Measurements from ENCODE around the gene ZSWIM8. TPM values are rescaled to one million over a fixed set of nuclear protein-coding genes. Genes with fewer than 3 reads are reported as not detected.

The ZSWIM8 gene
- total and polyA plus RNA-seq, 2 of the 8 experiments (the other 6 are each of a cell fraction or from before 2014, with no cell fraction given), result 44.7 to 99.7 TPM

DNA sequence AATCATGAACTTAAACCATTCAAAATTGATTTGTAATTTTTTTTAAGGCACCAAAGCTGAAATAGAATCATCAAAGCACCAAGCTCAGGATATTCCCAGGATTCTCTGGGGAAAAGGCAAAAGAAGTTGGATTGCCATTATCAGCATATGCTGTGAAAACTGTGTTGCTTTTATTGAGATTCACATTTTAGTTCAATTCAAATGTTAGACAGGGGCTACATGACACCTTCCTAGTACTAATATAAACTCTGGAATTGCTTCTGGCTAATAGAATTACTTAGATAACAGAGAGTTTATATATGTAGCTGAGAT, 30.3 kb downstream of the ZSWIM8 start:
- H4K20me1 ChIP-seq (replicated peaks in 1 of 2; ENCODE audit: control insufficient read depth in 1 of 2, insufficient read depth in 2 of 2, low read length in 2 of 2), result peaks cover 0 to 4% of the 10 kb centered on the region in 2 experiments
- H3K27me3 ChIP-seq (replicated peaks in 1 of 4; ENCODE audit: control insufficient read depth in 3 of 4, extremely low read depth in 1 of 4, insufficient read depth in 3 of 4, low read length in 3 of 4), result no peaks in the 10 kb centered on the region; a peak in 1 of 7 replicates
- H2BK12ac ChIP-seq (ENCODE audit: low read depth, low read length), result no peak overlapping the region
- no peaks in the 10 kb centered on the region for H3K79me1 ChIP-seq (ENCODE audit: low read depth, low read length)
- H3K18ac ChIP-seq (ENCODE audit: extremely low read depth, low read length), result no peak overlapping the region
- POLR2A ChIA-PET (ENCODE audit: partially characterized antibody), result interaction anchor here (1.2 to 1.6 kb wide), 4 partner anchors 11 to 73 kb away, joined by 3 to 6 read pairs (median 4); no protein-coding TSS in a partner anchor
- H4K91ac ChIP-seq (replicated peaks; ENCODE audit: insufficient read length, low read length), result no peak overlapping the region
- no peak overlapping the region for H4K5ac ChIP-seq (ENCODE audit: insufficient read length, low read depth, low read length)
- no peak overlapping the region for H3K27ac ChIP-seq (ENCODE audit: low read depth, low read length)
- no peak overlapping the region for H2BK20ac ChIP-seq (ENCODE audit: low read length)
- no peak for TF ChIP-seq EGR1 (IDR thresholded peaks at IDR 0.05; ENCODE audit: borderline replicate concordance, low read depth, low read length)
- TF ChIP-seq CBX8 (IDR thresholded peaks at IDR 0.05; ENCODE audit: borderline replicate concordance, low read depth, low read length), result no peak
- TF ChIP-seq EP300 (IDR thresholded peaks at IDR 0.05; ENCODE audit: borderline replicate concordance in 1 of 2, low read depth in 2 of 2, low read length in 2 of 2), result no peak
- no peak for TF ChIP-seq RFX5 (IDR thresholded peaks at IDR 0.05; ENCODE audit: borderline replicate concordance, low read depth, low read length)
- TF ChIP-seq CHD2 (IDR thresholded peaks at IDR 0.05; ENCODE audit: low read length), result no peak
- TF ChIP-seq NRF1 (IDR thresholded peaks at IDR 0.05; ENCODE audit: low read depth, low read length), result no peak
- TF ChIP-seq KDM1A (IDR thresholded peaks at IDR 0.05; ENCODE audit: borderline replicate concordance, low read length), result no peak
- TF ChIP-seq CEBPB (IDR thresholded peaks at IDR 0.05; ENCODE audit: low read depth, low read length), result no peak
- TF ChIP-seq BACH1 (IDR thresholded peaks at IDR 0.05; ENCODE audit: low read length), result no peak
- H2BK15ac ChIP-seq (ENCODE audit: low read length), result no peak overlapping the region
- no peak overlapping the region for H3K14ac ChIP-seq (ENCODE audit: insufficient read length)
- FAIRE-seq (no peak), DNase-seq (ENCODE audit: low read depth in 1 of 2, low spot score in 2 of 2) (no peak)
- no peak overlapping the region for H3K56ac ChIP-seq (replicated peaks; ENCODE audit: insufficient read length, low read depth, low read length)
- no peak overlapping the region for H3K9ac ChIP-seq (replicated peaks in 1 of 4; ENCODE audit: extremely low read depth in 1 of 4, low read depth in 3 of 4, low read length in 3 of 4)
- peaks cover 0 to under 1% (median under 1%) of the 10 kb centered on the region in 4 experiments; a peak in 4 of 7 replicates for H3K4me1 ChIP-seq (replicated peaks in 1 of 4; ENCODE audit: control insufficient read depth in 3 of 4, insufficient read depth in 4 of 4, low read length in 3 of 4)
- H3K23me2 ChIP-seq (ENCODE audit: low read depth, low read length), result no peaks in the 10 kb centered on the region; the same call in 1 of the 2 replicates
- H3K4ac ChIP-seq (replicated peaks; ENCODE audit: insufficient read length, low read depth, low read length), result no peak overlapping the region
- no peak overlapping the region for H3K23ac ChIP-seq (ENCODE audit: insufficient read length)
- peaks cover 0 to 19% (median 7%) of the 10 kb centered on the region in 4 experiments; a peak in 5 of 8 replicates for H3K36me3 ChIP-seq (ENCODE audit: control insufficient read depth in 2 of 4, insufficient read depth in 4 of 4, low read length in 3 of 4)
- no peak overlapping the region for H3K4me2 ChIP-seq (ENCODE audit: insufficient read depth in 1 of 2, low read depth in 2 of 2, low read length in 2 of 2)
- no peak overlapping the region for H3K4me3 ChIP-seq (ENCODE audit: extremely low read depth in 1 of 4, insufficient read depth in 2 of 4, low read depth in 3 of 4, low read length in 4 of 4)
- no peak overlapping the region for H2AK5ac ChIP-seq (ENCODE audit: low read depth, low read length)
- CTCF ChIA-PET (ENCODE audit: partially characterized antibody), result interaction anchor here (0.6 to 16.0 kb wide), 15 partner anchors 8 to 292 kb away, joined by 3 to 209 read pairs (median 4); a partner anchor contains a TSS
- no peak overlapping the region for H4K8ac ChIP-seq (ENCODE audit: extremely low read depth, insufficient read depth, low read length)
- H2BK120ac ChIP-seq (replicated peaks; ENCODE audit: low read depth, low read length), result no peak overlapping the region
- H3K9me3 ChIP-seq (ENCODE audit: insufficient read depth in 2 of 2, low read depth in 1 of 2, low read length in 1 of 2), result no peaks in the 10 kb centered on the region
- H2BK5ac ChIP-seq (ENCODE audit: low read depth, low read length), result no peak overlapping the region
- H2AFZ ChIP-seq (ENCODE audit: low read length), result no peak overlapping the region
- no peaks in the 10 kb centered on the region for H3K79me2 ChIP-seq (ENCODE audit: control insufficient read depth in 1 of 2, insufficient read depth in 2 of 2, low read length in 2 of 2)
